HAP-1 (cell line): Measurements from ENCODE around the gene GRB10.

Experiments
- DNase-seq, 2 experiments: peaks; one replicate each; pipeline ENCODE4 v3.0.0-alpha.2; 2016 to 2020; ENCODE audit warnings: low spot score in 2 of 2
- H3K27me3 ChIP-seq: fragments of 250-450 bp; sonication (Bioruptor Pico); 2 replicates; pipeline ENCODE4 v1.5.1; 2020; ENCODE audit warnings: low read depth, mild to moderate bottlenecking, moderate library complexity
- H3K36me3 ChIP-seq: fragments of 250-450 bp; sonication (Bioruptor Pico); replicated peaks from 2 replicates; pipeline ENCODE4 v1.5.1; 2020; ENCODE audit warnings: mild to moderate bottlenecking
- H3K4me1 ChIP-seq: fragments of 250-450 bp; sonication (Bioruptor Pico); 2 replicates; pipeline ENCODE4 v1.5.1; 2020; ENCODE audit warnings: mild to moderate bottlenecking
- H3K4me3 ChIP-seq: fragments of 250-450 bp; sonication (Bioruptor Pico); 2 replicates; pipeline ENCODE4 v1.5.1; 2020; ENCODE audit warnings: mild to moderate bottlenecking, moderate library complexity
- H3K9me3 ChIP-seq: fragments of 250-450 bp; sonication (Bioruptor Pico); 2 replicates; pipeline ENCODE4 v1.5.1; 2020; ENCODE audit warnings: mild to moderate bottlenecking, moderate library complexity
- in situ Hi-C: fragments of 300-500 bp; cut with MboI; formaldehyde crosslinking; loops from 3 replicates; pipeline ENCODE4 v1.14.3; 2020; ENCODE audit warnings: low sequenced_read_pairs, inconsistent platforms, mixed read lengths

Gene GRB10

GRCh38 chr7:50782375-50783208 lies at the start of gene GRB10:
GRB10 (minus strand) TSS chr7:50782896; CDS start chr7:50732322, 50,574 bp downstream.
- H3K36me3 ChIP-seq: no peaks in the 10 kb centered on the region
- DNase-seq: peak; percentile 62 to 85
- H3K9me3 ChIP-seq: no peaks in the 10 kb centered on the region
- peaks cover 12% of the 10 kb centered on the region for H3K4me1 ChIP-seq
- no peaks in the 10 kb centered on the region for H3K27me3 ChIP-seq
- peak within 1 kb of the TSS; percentile 49 for H3K4me3 ChIP-seq
- in situ Hi-C loops: loop anchor here (10.0 kb wide), 1 partner anchor 372 kb away; no protein-coding TSS in a partner anchor

- no peak overlapping the region for H3K4me3 ChIP-seq
- peaks cover 9% of the 10 kb centered on the region; the same call in 1 of the 2 replicates for H3K27me3 ChIP-seq
- no peaks in the 10 kb centered on the region for H3K4me1 ChIP-seq
These were observed 46.1 kb upstream of the GRB10 start for GRCh38 chr7:50828801-50829200.

DNA sequence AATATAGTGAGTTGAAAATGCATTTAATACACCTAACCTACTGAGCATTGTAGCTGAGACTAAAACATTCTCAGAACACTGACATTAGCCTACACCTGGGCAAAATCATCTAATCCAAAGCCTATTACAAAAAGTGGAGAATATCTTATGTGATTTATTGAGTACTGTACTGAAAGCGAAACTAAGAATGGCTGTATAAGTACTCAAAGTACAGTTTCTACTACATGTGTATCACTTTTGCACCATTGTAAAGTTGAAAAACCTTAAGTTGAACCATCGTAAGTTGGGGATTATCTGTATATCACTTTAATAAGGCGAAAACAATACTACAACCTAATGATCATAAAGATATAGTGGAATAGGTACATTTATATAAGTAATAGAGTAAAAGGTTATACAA lies 45.4 kb upstream of the GRB10 start:
- no peak for DNase-seq
- in situ Hi-C loops: no loop called here
- H3K4me1 ChIP-seq: no peaks in the 10 kb centered on the region
- H3K27me3 ChIP-seq: peaks cover 9% of the 10 kb centered on the region; the same call in 1 of the 2 replicates
- H3K9me3 ChIP-seq: no peaks in the 10 kb centered on the region
- H3K36me3 ChIP-seq: no peaks in the 10 kb centered on the region
- no peak overlapping the region for H3K4me3 ChIP-seq

More at GRCh38 chr7:50828801-50829200, 46.1 kb upstream of the GRB10 start:
- H3K9me3 ChIP-seq: no peaks in the 10 kb centered on the region
- in situ Hi-C loops: no loop called here
- no peaks in the 10 kb centered on the region for H3K36me3 ChIP-seq
- DNase-seq: no peak

DNA sequence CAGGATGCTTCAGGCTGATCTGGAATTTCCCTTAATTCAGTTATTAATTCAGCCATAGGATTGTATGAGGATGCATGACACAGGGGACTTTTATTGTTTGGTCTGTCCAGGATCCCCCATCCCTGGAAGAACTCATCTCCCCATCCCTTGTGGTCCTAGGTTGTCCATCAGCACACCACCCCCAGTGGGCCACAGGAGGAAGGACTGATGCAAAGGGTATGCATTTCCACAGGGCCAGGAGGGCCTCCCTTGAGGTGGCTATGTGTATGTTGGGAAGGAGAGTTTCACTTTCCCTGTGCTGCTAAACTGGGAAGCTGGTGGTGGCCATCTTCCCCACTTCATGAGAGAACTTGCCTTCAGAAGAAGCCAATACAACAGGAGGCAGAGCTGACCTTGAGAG lies 44.6 kb upstream of the GRB10 start:
- H3K4me3 ChIP-seq: no peak overlapping the region
- H3K9me3 ChIP-seq: no peaks in the 10 kb centered on the region
- H3K27me3 ChIP-seq: peaks cover 9% of the 10 kb centered on the region; the same call in 1 of the 2 replicates
- in situ Hi-C loops: no loop called here
- H3K36me3 ChIP-seq: no peaks in the 10 kb centered on the region
- no peaks in the 10 kb centered on the region for H3K4me1 ChIP-seq
- no peak for DNase-seq

- Histone ChIP-seq H3K9me3 (no peaks in the 10 kb centered on the region), H3K27me3 (peaks cover 9% of the 10 kb centered on the region; the same call in 1 of the 2 replicates), H3K4me3 (no peak overlapping the region), H3K36me3 (no peaks in the 10 kb centered on the region), H3K4me1 (peaks cover 5% of the 10 kb centered on the region; the same call in 1 of the 2 replicates)
- DNase-seq: no peak
- in situ Hi-C loops: no loop called here
These were observed 43.9 kb upstream of the GRB10 start for GRCh38 chr7:50826371-50827172.

- DNase-seq: no peak
- Histone ChIP-seq H3K27me3 (peaks cover 7% of the 10 kb centered on the region; the same call in 1 of the 2 replicates), H3K4me3 (no peak overlapping the region), H3K36me3 (no peaks in the 10 kb centered on the region), H3K4me1 (peaks cover 8% of the 10 kb centered on the region; the same call in 1 of the 2 replicates), H3K9me3 (no peaks in the 10 kb centered on the region)
- in situ Hi-C loops: no loop called here
These were observed 42.8 kb upstream of the GRB10 start for GRCh38 chr7:50825465-50825864.

GRCh38 chr7:50824882-50825281 lies 42.2 kb upstream of the GRB10 start:
- Histone ChIP-seq H3K4me3 (no peak overlapping the region), H3K36me3 (no peaks in the 10 kb centered on the region), H3K27me3 (peaks cover 6% of the 10 kb centered on the region; the same call in 1 of the 2 replicates), H3K4me1 (peaks cover 8% of the 10 kb centered on the region; the same call in 1 of the 2 replicates), H3K9me3 (no peaks in the 10 kb centered on the region)
- in situ Hi-C loops: no loop called here
- no peak for DNase-seq

GRCh38 chr7:50822706-50823105 lies 40.0 kb upstream of the GRB10 start:
- no peaks in the 10 kb centered on the region for H3K36me3 ChIP-seq
- H3K9me3 ChIP-seq: no peaks in the 10 kb centered on the region
- no peaks in the 10 kb centered on the region for H3K27me3 ChIP-seq
- no peak for DNase-seq
- in situ Hi-C loops: no loop called here
- peaks cover 8% of the 10 kb centered on the region; the same call in 1 of the 2 replicates for H3K4me1 ChIP-seq
- no peak overlapping the region for H3K4me3 ChIP-seq

GRCh38 chr7:50822110-50822509 lies 39.4 kb upstream of the GRB10 start:
- in situ Hi-C loops: no loop called here
- no peak for DNase-seq
- Histone ChIP-seq H3K4me1 (peaks cover 8% of the 10 kb centered on the region; the same call in 1 of the 2 replicates), H3K27me3 (no peaks in the 10 kb centered on the region), H3K36me3 (no peaks in the 10 kb centered on the region), H3K4me3 (no peak overlapping the region), H3K9me3 (no peaks in the 10 kb centered on the region)

DNA sequence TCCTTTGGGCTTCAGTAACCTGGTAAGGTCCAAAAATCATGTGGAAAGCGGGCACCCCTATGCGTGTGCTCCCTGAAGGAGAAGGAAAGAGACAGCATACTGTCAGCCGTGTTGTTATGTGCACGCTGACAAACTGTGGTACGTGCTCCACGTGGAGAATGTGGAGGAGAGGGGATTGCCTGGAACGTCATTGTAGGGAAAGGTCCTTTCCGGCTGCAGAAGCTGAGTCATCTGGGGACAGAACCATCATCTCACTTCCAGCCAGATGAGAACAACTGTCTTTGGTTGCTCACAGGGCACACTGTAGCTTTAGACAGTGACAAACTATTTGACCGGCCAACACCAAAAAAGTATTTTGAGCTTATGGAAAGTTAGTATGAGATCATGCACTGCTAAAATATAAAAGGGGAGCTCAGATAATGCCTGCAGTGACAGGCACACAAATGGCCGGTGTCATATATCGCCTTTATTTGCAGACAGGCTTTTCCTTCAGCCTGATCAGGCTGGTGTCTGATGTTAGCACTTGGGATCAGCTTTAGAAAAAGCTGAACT lies 38.8 kb upstream of the GRB10 start:
- H3K9me3 ChIP-seq: no peaks in the 10 kb centered on the region
- peaks cover 8% of the 10 kb centered on the region; the same call in 1 of the 2 replicates for H3K4me1 ChIP-seq
- no peak overlapping the region for H3K4me3 ChIP-seq
- in situ Hi-C loops: no loop called here
- H3K36me3 ChIP-seq: no peaks in the 10 kb centered on the region
- no peaks in the 10 kb centered on the region for H3K27me3 ChIP-seq
- peak; percentile 12 to 23 for DNase-seq

- in situ Hi-C loops: no loop called here
- Histone ChIP-seq H3K36me3 (no peaks in the 10 kb centered on the region), H3K27me3 (no peaks in the 10 kb centered on the region), H3K4me3 (no peak overlapping the region), H3K9me3 (no peaks in the 10 kb centered on the region), H3K4me1 (peaks cover 8% of the 10 kb centered on the region; the same call in 1 of the 2 replicates)
- no peak for DNase-seq
These were observed 35.6 kb upstream of the GRB10 start for GRCh38 chr7:50818324-50818723.

DNA sequence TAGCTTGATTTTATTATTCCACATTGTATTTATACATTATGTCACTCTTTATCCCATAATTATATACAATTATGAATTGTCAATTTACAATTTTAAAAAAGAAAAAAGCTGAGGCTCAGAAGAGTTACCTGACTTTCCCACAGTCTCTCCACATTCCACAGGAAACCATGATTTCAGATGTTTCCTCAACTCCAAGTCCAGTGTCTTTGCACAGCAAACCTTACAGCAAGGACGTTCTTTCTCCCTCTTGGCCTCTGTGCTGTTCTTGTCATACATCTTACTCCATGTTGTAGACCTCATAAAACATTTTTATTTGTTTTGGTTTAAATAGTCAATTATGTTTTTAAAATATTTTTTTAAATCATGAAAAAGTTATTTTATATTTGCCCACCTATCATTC lies 34.9 kb upstream of the GRB10 start:
- no peak for DNase-seq
- H3K9me3 ChIP-seq: no peaks in the 10 kb centered on the region
- no peaks in the 10 kb centered on the region for H3K36me3 ChIP-seq
- peaks cover 8% of the 10 kb centered on the region; the same call in 1 of the 2 replicates for H3K4me1 ChIP-seq
- in situ Hi-C loops: no loop called here
- H3K27me3 ChIP-seq: no peaks in the 10 kb centered on the region
- no peak overlapping the region for H3K4me3 ChIP-seq

GRCh38 chr7:50815138-50815537 lies 32.4 kb upstream of the GRB10 start:
- H3K9me3 ChIP-seq: no peaks in the 10 kb centered on the region
- no peaks in the 10 kb centered on the region for H3K4me1 ChIP-seq
- no peaks in the 10 kb centered on the region for H3K27me3 ChIP-seq
- no peaks in the 10 kb centered on the region for H3K36me3 ChIP-seq
- in situ Hi-C loops: no loop called here
- DNase-seq: no peak
- no peak overlapping the region for H3K4me3 ChIP-seq
